Left ventricle myocardium superior (tissue), 1 donor: ENCODE measurements around the gene BTG2. TPM values are rescaled to one million over a fixed set of nuclear protein-coding genes. Genes with fewer than 3 reads are reported as not detected.
"Not testable (repeated sequence)": the region's sequence is repeated elsewhere in the genome, so short reads cannot be mapped to it uniquely, and the experiment has no call there.

Experiments
- ATAC-seq: fragments of 200-7000 bp; cut with Tn5 transposase; one replicate; pipeline ENCODE4 v1.9.1; 2020; ENCODE audit warnings: mild to moderate bottlenecking, moderate library complexity
- DNase-seq: peaks from one replicate; pipeline ENCODE4 v3.0.0-alpha.2; 2020
- intact Hi-C: fragments of 100-400 bp; cut with micrococcal nuclease; formaldehyde crosslinking; loops from one replicate; pipeline ENCODE4 v1.11.0; 2022
- total RNA-seq: library from RNA; stranded (reverse); fragmentation: NEBNext Ultra II Directional; extraction: Animal tissue kit (Norgen Biotek cat#: 25700); gene quantifications from one replicate; pipeline ENCODE4 v1.2.1, GENCODE V29; 2021
- donor health status: DM: no; HTN: yes; CAD: no; lungs with severe emphysema.

BTG2 gene
- total RNA-seq, 1 donor from 2014 or later: 41.3 TPM

DNA sequence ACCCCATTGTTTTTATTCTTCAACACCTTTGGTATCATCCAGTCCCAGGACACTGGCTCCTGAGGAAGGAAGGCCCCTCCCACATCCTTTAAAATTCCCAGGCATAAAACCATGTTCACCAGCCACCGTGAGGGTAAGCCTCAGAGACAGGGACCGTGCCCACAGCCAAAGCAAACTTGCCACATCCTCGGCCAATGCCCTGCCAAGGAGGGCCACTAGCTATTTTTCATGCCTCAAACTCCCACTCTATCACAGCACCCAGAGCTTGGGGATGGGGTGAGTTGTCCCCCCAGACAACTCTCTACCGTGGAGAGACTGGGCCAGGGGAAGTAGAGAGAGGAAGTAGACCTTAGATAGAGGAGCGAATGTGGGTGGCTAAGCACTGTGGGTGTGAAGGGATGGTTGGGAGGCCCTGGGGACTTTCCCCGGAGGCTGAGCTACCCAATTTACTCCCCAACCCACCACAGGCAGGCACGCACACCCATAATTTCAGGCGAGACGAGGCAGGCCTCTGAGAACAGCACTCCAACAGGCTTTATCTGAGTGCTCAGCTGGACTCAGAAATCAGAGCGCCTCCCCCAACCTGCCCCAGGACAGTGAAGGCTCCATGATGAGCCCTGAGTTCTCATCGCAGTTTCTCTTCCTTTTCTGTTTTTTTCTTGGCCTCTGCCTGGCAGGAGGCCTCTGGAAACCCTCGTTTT, 15.9 kb upstream of the BTG2 start:
- intact Hi-C loops: no loop called here

DNA sequence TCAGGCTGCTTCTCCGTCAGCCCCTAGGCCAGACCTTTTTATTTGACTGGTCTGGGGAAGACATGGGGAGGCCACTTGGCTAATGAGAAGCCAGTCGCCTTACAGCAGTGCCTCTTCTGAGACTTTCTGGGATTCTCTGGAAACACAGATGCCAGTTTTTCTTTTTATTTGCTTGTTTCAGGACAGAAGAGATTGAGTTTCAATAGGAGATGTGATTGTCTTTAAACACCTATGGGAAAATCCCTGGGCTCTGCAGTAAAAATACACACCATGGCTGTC, 15.4 kb upstream of the BTG2 start:
- DNase-seq: no peak
- no peak for ATAC-seq
- intact Hi-C loops: no loop called here

More for the DNA sequence above, 15.9 kb upstream of the BTG2 start:
- ATAC-seq (peak; percentile 26), DNase-seq (no peak)

DNA sequence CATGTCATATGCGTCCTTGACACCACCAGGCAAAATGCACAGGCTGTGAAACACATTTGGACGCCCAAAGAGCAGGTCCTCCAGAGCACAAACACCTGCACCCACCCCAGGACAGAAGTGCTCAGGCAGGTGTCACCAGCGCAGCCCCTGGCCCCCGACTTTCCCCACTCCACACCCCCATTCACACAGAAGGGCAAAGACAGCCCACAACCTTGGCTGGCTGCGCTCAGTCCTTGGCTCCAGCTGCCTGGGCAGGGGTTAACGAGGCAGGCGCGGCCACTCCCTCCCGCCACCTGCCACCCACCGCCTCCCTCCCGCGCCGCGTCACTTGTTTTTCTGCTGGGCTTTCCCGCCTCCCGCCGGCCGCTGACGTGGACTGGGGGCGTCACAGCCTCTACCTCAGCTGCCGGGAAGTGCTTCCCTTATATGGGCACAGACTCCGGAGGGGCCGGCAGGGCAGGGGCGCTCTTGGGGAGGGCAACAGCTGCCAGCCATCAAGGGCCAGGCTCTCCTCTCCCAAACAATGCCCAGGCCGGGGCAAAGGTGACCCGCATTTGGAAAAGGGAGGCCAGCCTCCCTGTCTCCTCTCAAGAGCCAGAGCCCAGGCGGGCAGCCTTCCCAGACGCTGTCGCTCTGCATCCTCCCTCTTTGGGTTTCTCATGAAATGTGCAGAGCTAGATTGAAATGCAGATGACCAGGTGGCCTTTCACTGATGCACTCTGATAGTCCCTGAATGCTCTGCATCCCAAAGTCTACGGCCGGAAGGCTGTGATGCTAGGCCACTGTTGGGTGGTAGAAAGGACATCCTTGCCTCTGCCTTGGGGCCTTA, 14.8 kb upstream of the BTG2 start:
- intact Hi-C loops: no loop called here
- ATAC-seq (peak; percentile 87), DNase-seq (peak; percentile 96)

DNA sequence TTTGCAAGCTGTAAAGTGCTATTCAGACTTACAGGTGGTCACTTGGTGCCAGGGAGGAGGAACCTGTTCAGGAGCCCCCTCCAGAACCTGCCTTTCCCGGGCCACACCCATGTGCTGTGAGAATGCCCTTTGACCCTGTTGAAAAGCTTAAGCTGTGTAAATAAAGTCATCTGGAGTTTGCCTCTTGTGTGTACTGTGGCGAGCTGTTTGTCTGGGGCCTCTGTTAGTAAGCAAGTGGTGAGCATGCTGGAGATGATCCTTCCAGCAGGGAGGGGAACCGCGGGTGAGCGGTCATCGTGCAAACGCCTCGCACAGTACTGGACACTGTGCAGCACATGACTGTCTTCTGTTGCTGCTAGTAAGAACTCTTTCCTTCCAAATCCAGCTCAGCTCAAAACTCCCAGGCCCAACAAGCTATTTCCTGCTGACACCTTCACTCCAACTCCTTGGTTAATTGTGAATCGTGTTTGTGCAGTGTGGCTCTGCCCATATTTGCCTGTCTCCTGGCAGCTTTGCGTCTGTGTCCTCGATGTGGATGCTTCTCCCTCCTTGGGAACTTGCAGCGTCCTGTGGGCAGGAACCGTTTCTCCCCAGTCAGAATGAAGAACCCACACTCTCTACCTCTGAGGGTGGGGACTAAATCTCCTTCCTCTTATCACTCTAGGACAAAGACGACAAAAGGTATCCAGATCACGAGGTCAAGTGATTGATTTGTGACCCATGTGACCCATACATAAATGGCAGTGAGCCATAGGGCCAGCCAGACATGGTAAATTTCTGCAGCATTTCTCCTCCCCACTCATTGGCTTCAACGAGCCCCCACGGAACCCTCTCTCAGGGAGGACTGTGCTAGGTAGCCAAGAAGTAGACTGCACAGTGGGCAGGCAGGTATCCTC, 13.9 kb upstream of the BTG2 start:
- DNase-seq: no peak
- intact Hi-C loops: no loop called here
- ATAC-seq: no peak

DNA sequence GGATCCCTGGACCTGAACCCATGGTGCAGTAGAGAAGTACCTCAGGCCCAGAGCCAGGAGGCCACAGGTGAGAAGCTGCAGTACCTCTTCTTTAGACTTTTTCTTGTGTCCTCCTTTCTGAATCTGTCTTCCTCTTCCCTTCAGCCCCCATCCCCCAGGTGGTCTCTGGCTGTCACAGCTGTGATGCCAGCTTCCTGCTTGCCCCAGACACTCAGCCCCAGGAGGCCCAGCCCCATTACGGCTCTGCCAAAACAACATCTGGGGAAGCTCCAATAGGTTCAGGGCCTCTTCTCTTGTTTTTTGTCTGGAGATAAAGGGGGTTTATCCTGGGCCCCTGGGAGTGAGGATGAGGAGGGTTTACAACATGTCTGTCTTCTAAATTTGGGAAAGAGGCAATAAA, 9.5 kb upstream of the BTG2 start:
- intact Hi-C loops: no loop called here
- ATAC-seq: no peak
- no peak for DNase-seq

DNA sequence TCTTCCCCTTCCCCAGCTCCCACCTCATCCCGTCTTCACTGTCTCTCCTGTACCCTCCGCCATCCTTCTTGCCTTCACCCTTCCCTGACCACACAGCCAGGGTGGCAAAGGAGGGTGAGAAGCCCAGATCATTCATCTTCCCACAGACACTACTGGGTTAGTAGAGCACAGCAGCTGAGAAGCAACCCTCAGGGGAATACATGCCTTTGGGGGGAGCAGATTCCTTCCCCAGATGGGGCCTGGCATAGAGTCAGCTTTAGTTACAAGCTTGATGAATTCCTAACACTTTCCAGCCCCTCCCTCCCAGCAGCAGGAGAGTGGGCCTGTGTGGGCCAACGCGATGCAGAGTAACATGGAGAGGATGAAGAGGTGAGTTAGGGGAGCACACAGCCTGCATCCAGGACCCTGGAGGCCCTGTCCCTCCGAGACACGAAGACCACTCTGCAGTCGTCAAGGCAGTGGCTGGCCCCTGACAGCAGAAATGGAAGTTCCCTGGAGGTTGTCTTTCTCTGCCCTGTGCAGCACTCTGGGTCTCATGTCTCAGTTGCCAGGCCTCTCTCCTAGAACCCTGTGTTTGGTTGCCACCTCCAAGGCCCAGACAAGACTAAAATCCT, 8.8 kb upstream of the BTG2 start:
- DNase-seq (no peak), ATAC-seq (peak; percentile 23)
- intact Hi-C loops: no loop called here

DNA sequence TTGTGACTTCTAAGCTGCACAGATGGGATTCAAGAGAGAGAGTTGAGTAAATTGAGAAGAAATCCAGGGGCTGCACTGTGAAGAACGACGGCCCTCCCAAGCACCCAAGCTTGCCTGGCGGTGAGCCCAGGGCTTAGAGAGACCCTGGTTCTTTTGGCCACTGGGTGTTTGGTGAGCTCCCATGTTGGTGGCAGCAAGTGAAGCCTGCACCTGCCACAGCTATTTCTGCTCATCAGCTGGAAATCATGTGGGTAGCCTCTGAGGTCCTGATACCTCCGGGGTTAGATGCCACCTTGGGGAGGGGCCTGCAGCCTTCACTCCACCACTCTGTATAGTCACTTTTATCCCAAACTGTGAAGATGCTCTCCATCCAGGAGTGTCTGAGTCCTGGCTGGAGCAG, 6.2 kb upstream of the BTG2 start:
- ATAC-seq: no peak
- intact Hi-C loops: no loop called here

DNA sequence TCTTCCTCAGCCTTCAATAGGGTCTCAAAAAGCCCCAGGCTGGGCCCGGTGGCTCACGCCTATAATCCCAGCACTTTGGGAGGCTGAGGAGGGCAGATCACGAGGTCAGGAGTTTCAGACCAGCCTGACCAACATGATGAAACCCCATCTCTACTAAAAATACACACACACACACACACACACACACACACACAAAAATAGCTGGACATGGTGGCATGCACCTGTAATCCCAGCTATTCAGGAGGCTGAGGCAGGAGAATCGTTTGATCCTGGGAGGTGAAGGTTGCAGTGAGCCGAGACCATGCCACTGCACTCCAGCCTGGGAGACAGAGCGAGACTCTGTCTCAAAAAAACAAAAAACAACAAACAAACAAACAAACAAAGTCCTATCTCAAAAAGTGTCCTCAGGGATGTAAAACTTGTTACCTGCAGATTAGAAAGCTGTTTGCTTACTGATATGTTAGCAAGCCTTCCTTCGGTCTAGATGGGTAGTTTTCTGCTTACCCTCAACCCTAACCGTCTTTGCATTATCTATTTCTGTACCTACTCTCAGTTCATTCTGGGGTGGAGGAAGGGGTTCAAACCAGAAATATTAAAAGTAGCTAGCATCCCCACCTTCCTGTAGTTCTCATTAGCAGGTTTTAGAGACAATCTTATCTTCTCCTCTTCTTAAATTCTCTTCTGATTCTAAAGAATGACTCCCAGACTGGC, 5.4 kb upstream of the BTG2 start:
- DNase-seq, intact Hi-C loops, ATAC-seq: not testable (repeated sequence)

More for the DNA sequence above, 6.2 kb upstream of the BTG2 start:
- no peak for DNase-seq

DNA sequence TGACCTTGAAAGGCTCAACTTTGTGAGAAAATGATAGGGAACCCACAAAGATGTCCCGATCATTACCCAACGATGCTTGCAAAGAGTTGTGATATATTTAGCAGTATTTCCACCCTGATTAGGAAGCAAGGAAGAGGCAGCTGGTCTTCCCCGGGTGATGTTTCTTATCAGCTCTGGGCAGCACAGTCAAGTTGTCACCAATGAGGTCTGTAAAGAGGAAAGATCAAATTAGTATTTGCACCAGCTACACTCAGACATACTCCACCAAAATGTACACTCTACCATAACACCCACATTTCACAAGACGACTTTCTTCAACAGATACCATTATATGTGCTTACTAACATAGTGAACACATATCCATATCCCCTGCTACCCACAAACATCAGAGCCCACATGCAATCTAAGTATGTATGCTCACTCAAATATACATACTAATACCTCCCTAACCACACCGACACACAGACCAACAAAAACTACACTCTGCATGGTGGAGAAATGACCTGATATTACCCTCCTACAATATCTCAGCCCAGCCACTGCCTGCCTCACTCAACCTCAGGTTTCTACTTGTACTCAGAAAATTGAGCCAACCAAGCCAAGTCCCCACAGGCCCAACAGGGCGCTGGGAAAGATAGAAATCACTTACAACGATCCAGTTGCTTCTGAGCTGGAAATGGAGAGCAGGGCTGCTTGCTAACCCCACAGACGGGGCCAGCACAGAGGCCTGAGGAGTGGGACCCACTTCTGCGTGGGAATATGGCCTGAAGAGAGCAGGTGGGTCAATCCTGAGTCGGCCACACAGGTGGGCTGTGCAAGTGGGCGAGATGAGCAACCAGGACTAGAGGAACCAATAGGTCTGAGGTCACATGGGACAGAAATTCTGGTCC, 4.6 kb upstream of the BTG2 start:
- DNase-seq: no peak
- intact Hi-C loops: no loop called here
- ATAC-seq: no peak

DNA sequence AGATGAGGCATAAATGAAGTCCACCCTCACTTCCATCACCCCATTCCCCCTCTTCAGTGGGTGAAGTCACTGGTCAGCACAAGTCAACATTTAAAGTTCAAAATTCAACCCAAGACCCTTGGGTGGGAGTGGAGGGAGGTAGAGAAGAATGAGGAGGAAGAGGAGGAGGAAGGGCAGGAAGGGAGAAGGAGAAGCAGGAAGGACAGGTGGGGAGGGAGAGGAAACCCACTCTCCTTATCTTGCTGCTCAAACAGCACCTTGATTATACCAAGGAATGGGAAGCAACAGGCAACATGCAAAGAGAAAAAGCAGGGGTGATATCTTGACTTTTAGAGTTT, 4.0 kb upstream of the BTG2 start:
- ATAC-seq: no peak
- intact Hi-C loops: no loop called here
- no peak for DNase-seq

DNA sequence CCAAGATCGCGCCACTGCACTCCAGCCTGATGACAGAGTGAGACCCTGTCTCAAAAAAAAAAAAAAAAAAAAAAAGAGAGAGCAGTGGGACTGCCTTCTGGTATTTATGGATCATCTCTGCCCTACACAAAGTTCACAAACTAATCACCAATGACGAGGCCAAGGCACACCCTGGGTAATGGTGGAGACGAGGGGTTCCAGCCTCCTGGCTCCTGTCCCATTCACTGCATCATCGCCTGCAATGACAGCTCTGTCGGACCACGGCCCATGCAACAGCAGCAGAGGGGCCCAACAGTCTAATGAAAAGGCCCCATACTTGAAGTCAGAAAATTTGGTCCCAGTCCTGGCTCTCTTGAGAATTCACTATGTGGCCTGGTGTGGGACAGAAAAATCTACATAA, 2.9 kb upstream of the BTG2 start:
- DNase-seq (no peak), ATAC-seq (no peak)
- intact Hi-C loops: no loop called here

DNA sequence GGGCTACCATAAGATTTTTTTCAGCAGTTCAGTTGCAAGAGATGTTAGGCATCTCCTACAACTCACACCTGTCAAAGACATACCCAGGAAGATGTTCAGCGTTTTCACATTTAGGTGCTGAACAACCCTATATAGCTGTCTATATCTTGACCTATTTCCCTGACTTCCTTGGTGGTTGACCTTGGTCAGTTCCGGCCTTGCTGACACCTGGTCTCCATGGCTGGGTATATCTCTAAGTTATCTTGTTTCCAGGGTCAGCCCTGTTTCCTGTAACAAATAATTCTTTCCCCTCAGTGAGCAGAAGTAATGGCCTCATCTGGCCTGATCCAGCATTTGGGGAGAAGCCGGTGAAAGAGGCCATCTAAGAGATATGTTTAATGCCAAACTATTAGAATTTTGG, 2.4 kb upstream of the BTG2 start:
- ATAC-seq (no peak), DNase-seq (no peak)
- intact Hi-C loops: no loop called here

DNA sequence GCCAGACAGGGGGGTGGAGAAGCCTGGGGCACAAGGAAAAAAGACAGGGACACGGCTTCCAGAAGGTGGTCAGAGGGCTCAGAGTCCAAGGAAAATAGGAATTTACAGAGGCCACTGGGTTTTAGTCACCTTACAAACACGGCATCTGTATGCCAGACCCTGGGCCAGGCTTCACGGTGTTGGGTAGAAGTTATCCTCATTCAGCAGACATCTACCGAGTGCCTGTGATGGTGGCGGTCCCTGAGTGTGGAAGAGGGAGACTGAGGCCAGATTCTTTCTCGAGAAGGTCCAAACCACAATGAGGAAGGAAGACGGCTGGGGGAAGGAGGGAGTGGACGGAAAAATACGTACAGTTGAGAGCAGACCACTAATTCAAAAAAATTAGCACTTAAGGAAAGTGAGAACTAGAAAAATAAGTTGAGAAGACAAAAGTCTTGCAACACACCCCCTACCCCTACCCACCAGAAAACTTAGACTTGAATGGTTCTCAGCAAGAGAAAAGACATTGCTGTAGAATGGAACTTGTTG, 864 bp upstream of the BTG2 start:
- ATAC-seq: no peak
- no peak for DNase-seq

DNA sequence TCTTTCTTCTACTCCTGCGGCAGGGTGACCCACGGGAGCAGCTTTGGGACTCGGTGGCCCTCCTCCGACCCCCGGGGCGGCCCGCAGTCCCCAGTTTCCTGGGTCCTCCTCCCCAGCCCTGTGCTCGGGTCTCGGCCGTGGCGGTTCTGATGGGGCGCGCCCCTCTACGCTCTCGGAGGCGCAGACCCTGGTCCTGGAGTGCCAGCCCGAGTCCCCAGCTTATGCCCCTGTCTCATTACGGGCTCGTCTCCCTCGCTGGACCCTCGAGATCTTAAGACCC, 430 bp downstream of the BTG2 start:
- ATAC-seq: peak; percentile 26
- no peak for DNase-seq
- intact Hi-C loops: no loop called here

More for the DNA sequence above, 864 bp upstream of the BTG2 start:
- intact Hi-C loops: no loop called here

DNA sequence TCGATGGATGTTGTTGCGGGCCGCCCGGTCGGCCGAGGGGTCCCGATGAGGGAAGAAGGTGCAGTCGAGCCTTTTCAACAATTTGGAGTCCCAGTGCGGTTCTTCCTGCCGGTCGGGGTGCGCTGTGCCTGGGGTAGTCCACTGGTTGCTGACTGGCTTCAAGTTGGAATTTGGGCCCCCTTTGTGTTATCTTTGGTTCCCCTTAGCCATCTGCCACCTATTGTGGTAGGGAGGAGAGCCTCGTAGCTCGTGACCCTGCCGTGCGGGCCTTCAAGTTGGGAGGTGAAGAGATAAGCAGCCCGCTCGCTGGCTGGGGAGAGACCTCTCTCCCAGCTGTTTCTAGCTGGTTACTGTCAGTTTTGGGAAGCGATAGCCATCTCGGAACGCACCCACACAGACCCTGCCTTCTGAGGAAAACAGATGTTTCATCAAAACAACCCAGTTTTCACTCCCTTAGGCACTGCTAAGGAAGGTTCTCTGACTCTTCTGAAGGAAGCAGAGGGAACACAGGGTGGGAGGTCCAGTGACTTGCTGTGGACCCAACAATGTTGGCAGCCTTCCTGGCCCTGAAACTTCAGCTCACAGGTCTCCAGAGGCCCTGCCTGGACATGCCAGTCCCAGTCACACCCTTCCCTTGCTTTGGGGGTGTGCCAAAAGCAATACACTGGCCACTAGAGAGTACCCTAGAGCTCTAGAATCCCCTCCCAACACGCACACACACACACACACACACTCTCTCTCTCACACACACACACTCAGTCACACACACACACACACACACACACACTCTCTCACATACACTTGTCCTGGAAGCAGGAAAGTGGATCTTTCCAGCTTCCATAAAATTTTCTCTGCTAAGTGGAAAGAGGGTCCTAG, 1.0 kb downstream of the BTG2 start:
- peak; percentile 87 for DNase-seq
- intact Hi-C loops: no loop called here
- ATAC-seq: peak; percentile 66

DNA sequence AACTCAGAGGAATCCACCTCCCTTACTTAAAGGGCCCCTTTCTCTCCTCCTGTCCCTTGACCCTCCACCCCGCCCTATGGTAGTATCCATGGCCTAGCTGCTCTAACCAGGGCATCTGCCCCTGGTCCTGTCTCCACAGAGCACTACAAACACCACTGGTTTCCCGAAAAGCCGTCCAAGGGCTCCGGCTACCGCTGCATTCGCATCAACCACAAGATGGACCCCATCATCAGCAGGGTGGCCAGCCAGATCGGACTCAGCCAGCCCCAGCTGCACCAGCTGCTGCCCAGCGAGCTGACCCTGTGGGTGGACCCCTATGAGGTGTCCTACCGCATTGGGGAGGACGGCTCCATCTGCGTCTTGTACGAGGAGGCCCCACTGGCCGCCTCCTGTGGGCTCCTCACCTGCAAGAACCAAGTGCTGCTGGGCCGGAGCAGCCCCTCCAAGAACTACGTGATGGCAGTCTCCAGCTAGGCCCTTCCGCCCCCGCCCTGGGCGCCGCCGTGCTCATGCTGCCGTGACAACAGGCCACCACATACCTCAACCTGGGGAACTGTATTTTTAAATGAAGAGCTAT, 1.7 kb downstream of the BTG2 start:
- DNase-seq: peak; percentile 63

DNA sequence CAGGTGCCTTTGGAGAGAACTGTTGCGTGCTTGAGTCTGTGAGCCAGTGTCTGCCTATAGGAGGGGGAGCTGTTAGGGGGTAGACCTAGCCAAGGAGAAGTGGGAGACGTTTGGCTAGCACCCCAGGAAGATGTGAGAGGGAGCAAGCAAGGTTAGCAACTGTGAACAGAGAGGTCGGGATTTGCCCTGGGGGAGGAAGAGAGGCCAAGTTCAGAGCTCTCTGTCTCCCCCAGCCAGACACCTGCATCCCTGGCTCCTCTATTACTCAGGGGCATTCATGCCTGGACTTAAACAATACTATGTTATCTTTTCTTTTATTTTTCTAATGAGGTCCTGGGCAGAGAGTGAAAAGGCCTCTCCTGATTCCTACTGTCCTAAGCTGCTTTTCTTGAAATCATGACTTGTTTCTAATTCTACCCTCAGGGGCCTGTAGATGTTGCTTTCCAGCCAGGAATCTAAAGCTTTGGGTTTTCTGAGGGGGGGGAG, 2.4 kb downstream of the BTG2 start:
- intact Hi-C loops: no loop called here
- DNase-seq (no peak), ATAC-seq (no peak)

More for the DNA sequence above, 1.7 kb downstream of the BTG2 start:
- ATAC-seq: no peak
- intact Hi-C loops: no loop called here
